ENCODE results near the gene FAM20A. TPM values are rescaled to one million over a fixed set of nuclear protein-coding genes. Genes with fewer than 3 reads are reported as not detected.

FAM20A gene
- total RNA-seq, 1 experiment from 2014 or later, result 1.3 TPM

DNA sequence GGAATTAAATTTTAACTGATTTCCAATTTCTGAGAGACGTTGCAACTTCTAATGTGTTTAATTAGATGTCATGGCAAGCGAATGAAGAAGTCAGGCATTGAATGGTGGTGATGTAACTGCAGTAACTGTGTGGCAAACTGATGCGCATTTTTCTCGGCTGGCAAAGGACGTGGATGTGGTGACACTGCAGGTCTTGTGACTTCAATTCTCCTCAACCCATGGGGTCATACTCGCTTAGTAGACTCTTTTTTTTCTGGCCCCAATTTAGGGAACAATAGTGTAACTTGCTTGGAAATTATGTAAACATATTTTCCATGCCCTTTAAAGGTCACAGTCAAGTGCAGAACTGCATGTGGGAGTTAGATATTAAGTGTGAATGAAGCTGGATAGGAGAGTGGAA is 1.9 kb upstream of the FAM20A start:
- peaks cover 4% of the 10 kb centered on the region for H3K9me3 Mint-ChIP-seq (ENCODE audit: low read depth, unreplicated experiment)
- no TSS peak for BruUV-seq (replicated peaks)

DNA sequence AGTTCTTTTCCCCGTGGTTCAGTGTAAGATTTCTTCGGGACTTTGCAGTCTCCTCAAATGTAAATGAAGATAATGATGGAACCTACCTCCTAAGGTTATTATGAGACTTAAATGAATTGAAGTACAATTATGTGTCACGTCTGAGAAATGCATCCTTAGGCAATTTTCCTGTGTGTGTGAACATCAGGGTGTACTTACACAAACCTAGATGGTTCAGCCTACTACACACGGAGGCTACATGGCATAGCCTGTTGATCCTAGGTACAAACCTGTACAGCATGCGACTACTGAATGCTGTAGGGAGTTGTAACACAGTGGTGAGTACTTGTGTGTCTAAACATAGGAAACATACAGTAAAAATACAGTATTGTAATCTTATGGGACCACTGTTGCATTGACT is 1.1 kb upstream of the FAM20A start:
- BruUV-seq (replicated peaks), result no TSS peak
- Mint-ChIP-seq H3K36me3 (ENCODE audit: insufficient read depth, unreplicated experiment) (peaks cover 11% of the 10 kb centered on the region), H3K4me3 (ENCODE audit: low read depth, unreplicated experiment) (peak overlapping the region; percentile 70), H3K9me3 (ENCODE audit: low read depth, unreplicated experiment) (no peaks in the 10 kb centered on the region), H3K4me1 (ENCODE audit: low read depth, unreplicated experiment) (peaks cover 7% of the 10 kb centered on the region), H3K27ac (ENCODE audit: unreplicated experiment) (no peak overlapping the region), H3K27me3 (ENCODE audit: unreplicated experiment) (peaks cover 59% of the 10 kb centered on the region)
- intact Hi-C loops (cut with micrococcal nuclease; ENCODE audit: unreplicated experiment), result no loop called here
- TF ChIP-seq, protein P1, sequence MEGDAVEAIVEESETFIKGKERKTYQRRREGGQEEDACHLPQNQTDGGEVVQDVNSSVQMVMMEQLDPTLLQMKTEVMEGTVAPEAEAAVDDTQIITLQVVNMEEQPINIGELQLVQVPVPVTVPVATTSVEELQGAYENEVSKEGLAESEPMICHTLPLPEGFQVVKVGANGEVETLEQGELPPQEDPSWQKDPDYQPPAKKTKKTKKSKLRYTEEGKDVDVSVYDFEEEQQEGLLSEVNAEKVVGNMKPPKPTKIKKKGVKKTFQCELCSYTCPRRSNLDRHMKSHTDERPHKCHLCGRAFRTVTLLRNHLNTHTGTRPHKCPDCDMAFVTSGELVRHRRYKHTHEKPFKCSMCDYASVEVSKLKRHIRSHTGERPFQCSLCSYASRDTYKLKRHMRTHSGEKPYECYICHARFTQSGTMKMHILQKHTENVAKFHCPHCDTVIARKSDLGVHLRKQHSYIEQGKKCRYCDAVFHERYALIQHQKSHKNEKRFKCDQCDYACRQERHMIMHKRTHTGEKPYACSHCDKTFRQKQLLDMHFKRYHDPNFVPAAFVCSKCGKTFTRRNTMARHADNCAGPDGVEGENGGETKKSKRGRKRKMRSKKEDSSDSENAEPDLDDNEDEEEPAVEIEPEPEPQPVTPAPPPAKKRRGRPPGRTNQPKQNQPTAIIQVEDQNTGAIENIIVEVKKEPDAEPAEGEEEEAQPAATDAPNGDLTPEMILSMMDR (IDR thresholded peaks at IDR 0.05; ENCODE audit: unreplicated experiment), result no peak
- no peak for DNase-seq
- CTCF ChIA-PET, result no interaction called here

More for the DNA sequence above, 1.9 kb upstream of the FAM20A start:
- Mint-ChIP-seq H3K4me1 (ENCODE audit: low read depth, unreplicated experiment) (peaks cover 7% of the 10 kb centered on the region), H3K27ac (ENCODE audit: unreplicated experiment) (no peak overlapping the region), H3K27me3 (ENCODE audit: unreplicated experiment) (peaks cover 59% of the 10 kb centered on the region), H3K36me3 (ENCODE audit: insufficient read depth, unreplicated experiment) (peaks cover 11% of the 10 kb centered on the region), H3K4me3 (ENCODE audit: low read depth, unreplicated experiment) (no peak overlapping the region)
- TF ChIP-seq, protein P1 (IDR thresholded peaks at IDR 0.05; ENCODE audit: unreplicated experiment), result no peak
- CTCF ChIA-PET, result no interaction called here
- no peak for DNase-seq
- intact Hi-C loops (cut with micrococcal nuclease; ENCODE audit: unreplicated experiment), result no loop called here

DNA sequence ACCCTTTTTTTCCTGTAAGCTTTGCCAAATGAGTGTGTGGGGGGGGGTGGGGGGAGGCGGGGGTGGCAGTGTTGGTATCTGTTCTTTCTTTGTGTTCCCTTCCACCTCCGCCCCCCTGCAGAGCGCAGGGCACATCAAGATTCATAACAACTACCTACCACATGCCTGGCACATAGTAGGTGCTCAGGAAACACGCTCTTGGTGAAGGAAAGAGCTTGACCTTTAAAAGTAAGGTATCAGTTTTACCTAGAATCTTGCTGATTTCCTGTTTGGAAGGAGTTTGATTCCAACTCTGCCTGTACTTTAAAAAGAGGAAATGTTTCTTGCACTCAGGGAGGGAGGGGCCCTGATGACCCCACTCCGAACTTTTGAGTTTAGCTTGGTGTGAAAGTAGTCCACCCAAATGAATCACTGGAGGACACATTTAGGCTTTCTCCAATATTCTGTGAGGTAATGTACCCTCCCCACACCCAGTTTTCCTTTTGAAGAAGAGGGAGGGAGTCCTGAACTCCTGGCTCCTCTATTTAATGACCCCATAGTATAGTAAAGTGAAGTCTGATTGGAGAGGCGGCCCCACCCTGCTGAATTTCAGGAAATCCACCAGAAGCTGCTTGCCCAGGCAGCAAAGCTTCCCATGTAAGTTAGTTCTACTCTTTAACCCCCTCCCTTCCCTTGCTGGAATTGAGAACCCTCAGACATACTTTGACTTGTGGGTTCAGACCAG is 560 bp upstream of the FAM20A start:
- TF ChIP-seq, protein P1 (IDR thresholded peaks at IDR 0.05; ENCODE audit: unreplicated experiment), result no peak
- DNase-seq, result no peak
- peaks cover 11% of the 10 kb centered on the region for H3K36me3 Mint-ChIP-seq (ENCODE audit: insufficient read depth, unreplicated experiment)
- intact Hi-C loops (cut with micrococcal nuclease; ENCODE audit: unreplicated experiment), result no loop called here
- CTCF ChIA-PET, result interaction anchor here (0.7 to 0.8 kb wide), 2 partner anchors 170 to 713 kb away, joined by 3 read pairs; no protein-coding TSS in a partner anchor
- no TSS peak for BruUV-seq (replicated peaks)
- no peak overlapping the region for H3K27ac Mint-ChIP-seq (ENCODE audit: unreplicated experiment)
- H3K4me1 Mint-ChIP-seq (ENCODE audit: low read depth, unreplicated experiment), result peaks cover 7% of the 10 kb centered on the region
- no peaks in the 10 kb centered on the region for H3K9me3 Mint-ChIP-seq (ENCODE audit: low read depth, unreplicated experiment)
- H3K4me3 Mint-ChIP-seq (ENCODE audit: low read depth, unreplicated experiment), result peak overlapping the region; percentile 70
- peaks cover 59% of the 10 kb centered on the region for H3K27me3 Mint-ChIP-seq (ENCODE audit: unreplicated experiment)

DNA sequence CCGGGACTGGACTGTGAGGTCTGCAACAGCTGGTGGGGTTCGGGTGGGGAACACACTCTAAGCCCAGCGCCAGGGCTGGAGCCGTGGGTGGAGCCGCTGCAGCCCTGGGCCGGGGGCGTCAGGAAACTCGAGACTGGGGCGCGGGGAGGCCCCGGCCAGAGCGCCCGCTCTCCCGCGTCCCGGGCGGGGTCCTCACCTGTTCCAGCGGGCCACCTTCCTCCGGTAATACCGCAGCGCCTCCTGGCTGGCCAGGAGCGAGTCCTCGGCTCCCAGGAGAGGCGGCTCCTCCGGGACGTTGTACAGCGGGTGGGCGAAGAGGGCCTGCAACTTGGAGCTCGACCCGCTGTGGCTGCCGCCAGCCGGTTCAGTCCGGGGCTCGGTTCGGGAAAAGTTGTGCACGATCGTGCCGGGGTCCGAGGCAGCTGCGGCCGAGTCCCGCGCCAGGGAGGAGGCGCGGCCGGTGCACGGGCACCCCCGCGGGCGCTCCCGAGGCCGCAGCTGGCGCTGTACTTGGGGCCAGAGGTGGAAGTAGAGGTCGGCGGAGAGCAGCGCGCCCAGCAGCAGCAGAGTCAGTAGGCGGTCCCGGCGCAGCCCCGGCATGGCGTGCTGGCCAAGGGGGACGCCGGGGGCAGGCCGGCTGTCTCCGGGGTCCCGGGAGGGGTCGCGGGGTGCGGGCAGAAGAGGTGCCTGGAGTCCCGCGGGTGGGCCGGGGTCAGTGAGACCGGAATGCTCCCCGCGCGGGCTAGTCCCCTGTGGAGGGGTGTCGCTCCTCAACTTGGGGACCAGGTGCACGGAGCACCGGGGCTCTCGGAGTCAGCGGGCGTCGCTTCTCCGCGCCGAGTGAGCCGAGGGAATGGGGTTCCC is 868 bp downstream of the FAM20A start:
- Mint-ChIP-seq H3K27me3 (ENCODE audit: unreplicated experiment) (peaks cover 60% of the 10 kb centered on the region), H3K9me3 (ENCODE audit: low read depth, unreplicated experiment) (no peaks in the 10 kb centered on the region), H3K27ac (ENCODE audit: unreplicated experiment) (no peak overlapping the region), H3K36me3 (ENCODE audit: insufficient read depth, unreplicated experiment) (peaks cover 11% of the 10 kb centered on the region), H3K4me1 (ENCODE audit: low read depth, unreplicated experiment) (peaks cover 7% of the 10 kb centered on the region), H3K4me3 (ENCODE audit: low read depth, unreplicated experiment) (peak overlapping the region; percentile 70)
- TF ChIP-seq, protein P1 (IDR thresholded peaks at IDR 0.05; ENCODE audit: unreplicated experiment), result no peak
- CTCF ChIA-PET, result interaction anchor here (1.5 kb wide), 1 partner anchor 66 kb away, joined by 8 read pairs; no protein-coding TSS in a partner anchor
- no TSS peak for BruUV-seq (replicated peaks)
- intact Hi-C loops (cut with micrococcal nuclease; ENCODE audit: unreplicated experiment), result no loop called here
- peak; percentile 62 for DNase-seq
